T-helper 17 cell (primary cell): ENCODE measurements around the gene RCN1. TPM values are rescaled to one million over a fixed set of nuclear protein-coding genes. Genes with fewer than 3 reads are reported as not detected.
A peak's percentile ranks its signal among the peaks of the same experiment; 100 is the strongest.
"Not testable (repeated sequence)": the region's sequence is repeated elsewhere in the genome, so short reads cannot be mapped to it uniquely, and the experiment has no call there.

Experiments used
- ATAC-seq: fragments of 150-1000 bp; cut with Tn5 transposase; 2 replicates; pipeline ENCODE4 v1.10.0; 2021; ENCODE audit warnings: mild to moderate bottlenecking, moderate library complexity
- DNase-seq, 3 donors: peaks; one replicate each; pipeline versions ENCODE4 v3.0.0 to v3.0.0-alpha.2; 2020 to 2021
- H3K9me3 ChIP-seq: one replicate; pipeline ENCODE4 v1.7.0; 2013; ENCODE audit warnings: low read length, mild to moderate bottlenecking; ENCODE audit not compliant: control insufficient read depth, poor library complexity, severe bottlenecking
- H3K27ac Mint-ChIP-seq: one replicate; pipeline ENCODE4 v1.8.0; 2022; ENCODE audit warnings: mild to moderate bottlenecking, moderate library complexity, mixed read lengths
- H3K27me3 Mint-ChIP-seq: one replicate; pipeline ENCODE4 v1.8.0; 2022; ENCODE audit warnings: mixed read lengths
- H3K36me3 Mint-ChIP-seq: one replicate; pipeline ENCODE4 v1.8.0; 2022; ENCODE audit warnings: low read depth, mixed read lengths
- H3K4me1 Mint-ChIP-seq: one replicate; pipeline ENCODE4 v1.8.0; 2022; ENCODE audit warnings: mild to moderate bottlenecking, mixed read lengths
- H3K4me3 Mint-ChIP-seq: one replicate; pipeline ENCODE4 v1.8.0; 2022; ENCODE audit warnings: mild to moderate bottlenecking, moderate library complexity, mixed read lengths
- total RNA-seq, 4 donors: library from RNA in 2 of 4; stranded (reverse) in 2 of 4; gene quantifications; one replicate each; pipeline ENCODE4 v1.2.3 and lab custom pipeline; 2022 to 2026

The RCN1 gene
- total RNA-seq, 2 donors from 2014 or later: 10.7 to 13.2 TPM

DNA sequence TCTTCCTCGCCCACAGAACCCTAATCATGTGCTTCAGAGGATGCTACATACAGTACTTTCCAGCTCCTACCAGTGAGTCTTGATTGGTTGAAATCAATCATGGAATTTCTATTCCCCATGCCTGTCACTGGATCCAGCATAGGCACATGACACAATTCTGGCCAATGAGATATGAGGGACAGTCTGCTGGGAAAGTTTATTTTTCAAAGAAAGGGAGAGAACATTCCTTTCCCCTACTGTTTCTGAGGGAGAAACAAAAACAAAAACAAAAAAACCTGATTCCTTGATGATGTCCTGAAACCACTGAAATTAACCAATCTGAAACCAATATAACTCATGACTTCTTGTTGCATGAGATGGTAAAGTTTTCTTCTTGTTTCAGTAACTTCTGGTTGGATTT lies 3.3 kb upstream of the RCN1 start:
- no peak overlapping the region for H3K27ac Mint-ChIP-seq
- H3K4me1 Mint-ChIP-seq: peaks cover 13% of the 10 kb centered on the region
- no peak overlapping the region for H3K4me3 Mint-ChIP-seq
- H3K9me3 ChIP-seq: no peaks in the 10 kb centered on the region
- ATAC-seq (no peak), DNase-seq (no peak)
- H3K27me3 Mint-ChIP-seq: peaks cover 61% of the 10 kb centered on the region
- H3K36me3 Mint-ChIP-seq: peaks cover 2% of the 10 kb centered on the region

DNA sequence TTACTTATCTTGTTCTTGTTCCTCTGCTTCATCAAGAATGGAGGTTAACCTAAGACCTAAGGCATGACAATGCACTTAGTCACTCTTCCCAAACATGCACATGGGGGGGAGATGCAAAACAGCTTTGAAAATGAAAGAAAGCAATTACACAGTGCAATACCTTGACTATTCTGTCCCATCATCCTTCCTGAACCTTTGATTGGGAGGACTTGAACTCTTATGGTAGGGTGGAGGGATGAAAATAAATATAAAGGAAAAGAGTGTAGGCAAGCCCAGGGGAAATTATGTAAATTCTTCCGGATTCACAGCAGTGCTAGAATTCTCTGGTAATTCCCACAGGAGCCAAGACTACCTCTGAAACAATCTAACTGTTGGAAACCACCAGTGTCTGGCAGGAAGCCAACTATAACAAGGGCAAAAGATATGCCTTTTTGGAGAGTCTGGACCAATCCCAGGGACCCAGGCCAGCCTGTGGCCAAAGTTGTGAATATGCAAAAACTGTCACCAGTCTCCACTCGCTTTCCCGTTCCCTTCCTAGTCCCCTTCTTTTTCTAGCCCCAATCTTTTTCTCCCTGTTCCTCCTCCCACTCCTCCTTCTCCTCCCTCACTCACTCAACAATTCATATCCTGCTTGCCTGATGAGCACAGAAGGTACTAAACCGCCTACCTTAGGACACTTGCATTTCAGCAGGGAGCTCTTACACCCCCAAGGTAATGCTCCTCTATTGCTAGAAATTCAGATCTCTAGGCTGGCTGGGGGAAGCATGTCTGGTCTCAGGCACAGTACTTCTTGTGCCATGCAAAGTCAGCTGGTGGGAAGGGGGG lies 2.5 kb upstream of the RCN1 start:
- Mint-ChIP-seq H3K27ac (no peak overlapping the region), H3K36me3 (peaks cover 2% of the 10 kb centered on the region), H3K4me3 (no peak overlapping the region), H3K4me1 (peaks cover 16% of the 10 kb centered on the region), H3K27me3 (peaks cover 55% of the 10 kb centered on the region)
- DNase-seq (no peak), ATAC-seq (no peak)
- H3K9me3 ChIP-seq: no peaks in the 10 kb centered on the region

DNA sequence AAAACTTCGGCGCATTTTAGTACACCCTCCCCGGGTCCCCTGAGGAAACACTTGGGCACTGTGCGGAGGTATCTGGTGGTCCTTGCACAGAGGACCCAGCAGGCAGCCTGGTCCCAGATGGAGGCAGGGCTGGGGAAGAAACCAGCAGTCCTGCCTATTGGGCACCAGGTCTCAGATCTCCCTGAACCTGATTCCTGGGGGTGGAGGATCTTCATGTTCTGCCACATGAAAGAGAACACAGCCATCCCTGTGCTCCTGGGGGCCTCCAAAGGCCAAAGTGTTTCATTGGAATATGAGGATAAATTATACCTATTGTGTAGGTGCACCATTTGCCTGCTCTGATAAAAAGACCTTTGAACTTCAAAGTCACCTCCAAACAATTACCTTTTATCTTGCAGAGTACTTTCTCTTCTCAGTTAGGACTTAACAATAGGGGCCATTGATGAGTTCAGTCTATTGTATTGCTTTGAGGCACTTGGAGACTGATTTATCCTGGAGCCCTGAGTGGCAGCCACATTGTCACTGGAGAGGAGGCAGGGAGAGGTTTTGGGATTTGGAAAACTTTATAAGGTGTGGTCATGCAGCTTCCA lies 1.8 kb downstream of the RCN1 start:
- H3K9me3 ChIP-seq: no peaks in the 10 kb centered on the region
- peak overlapping the region; percentile 74 for H3K27ac Mint-ChIP-seq
- H3K4me3 Mint-ChIP-seq: peak overlapping the region; percentile 74
- ATAC-seq (no peak), DNase-seq (no peak)
- H3K36me3 Mint-ChIP-seq: peaks cover 5% of the 10 kb centered on the region
- peaks cover 28% of the 10 kb centered on the region for H3K4me1 Mint-ChIP-seq
- H3K27me3 Mint-ChIP-seq: peaks cover 15% of the 10 kb centered on the region

DNA sequence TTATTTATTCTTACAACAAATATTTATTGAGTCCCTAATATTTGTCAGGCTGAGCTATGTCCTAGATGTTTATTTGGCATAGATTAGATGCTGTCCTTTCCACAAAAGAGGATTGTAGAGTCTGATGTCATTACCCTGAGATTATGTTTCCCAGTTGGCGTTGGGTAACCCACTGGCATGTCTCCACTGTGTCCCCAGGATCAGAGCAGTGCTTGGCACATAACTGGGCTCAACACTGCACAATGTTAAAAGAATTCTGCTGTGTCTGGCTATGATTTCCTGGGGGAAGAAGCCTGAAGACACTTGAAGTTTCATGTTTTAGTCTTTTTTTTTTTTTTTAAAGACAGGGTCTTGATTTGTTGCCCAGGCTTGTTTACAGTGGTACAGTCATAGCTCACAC lies 4.0 kb downstream of the RCN1 start:
- H3K9me3 ChIP-seq: no peaks in the 10 kb centered on the region
- no peak for ATAC-seq
- Mint-ChIP-seq H3K27ac (no peak overlapping the region), H3K4me1 (peaks cover 19% of the 10 kb centered on the region), H3K27me3 (no peaks in the 10 kb centered on the region), H3K36me3 (peaks cover 12% of the 10 kb centered on the region), H3K4me3 (no peak overlapping the region)
- DNase-seq: no peak

DNA sequence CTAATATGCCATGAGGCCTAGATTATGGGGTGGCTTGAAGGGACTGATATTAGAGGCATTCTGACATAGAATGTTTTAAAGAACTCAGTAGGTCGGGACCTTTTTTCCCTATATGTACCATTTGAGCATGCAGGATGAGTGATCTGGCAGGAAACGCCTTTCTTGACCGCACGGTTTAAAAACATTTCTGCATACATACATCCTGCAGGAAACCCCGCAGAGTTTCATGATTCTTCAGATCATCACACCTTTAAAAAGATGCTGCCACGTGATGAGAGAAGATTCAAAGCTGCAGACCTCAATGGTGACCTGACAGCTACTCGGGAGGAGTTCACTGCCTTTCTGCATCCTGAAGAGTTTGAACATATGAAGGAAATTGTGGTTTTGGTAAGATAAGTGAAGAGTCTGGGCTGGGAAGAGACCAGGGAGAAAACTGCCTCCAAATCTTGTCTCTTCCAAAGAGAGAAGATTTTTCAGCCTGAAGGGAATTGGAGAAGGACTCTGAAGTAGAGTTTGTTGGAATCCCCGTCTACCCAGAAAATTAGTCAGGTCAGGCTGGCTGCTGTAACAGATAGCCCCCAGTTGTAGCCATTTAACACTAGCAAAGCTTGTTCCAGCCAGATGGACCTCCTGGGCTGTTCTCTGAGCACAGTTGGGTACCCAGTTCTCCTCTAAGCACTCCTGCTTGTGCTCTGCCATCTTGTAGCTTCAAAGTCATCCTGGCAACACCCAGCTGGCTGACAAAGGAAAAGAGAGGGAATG lies 7.4 kb downstream of the RCN1 start:
- Mint-ChIP-seq H3K4me3 (no peak overlapping the region), H3K36me3 (peaks cover 16% of the 10 kb centered on the region), H3K27ac (no peak overlapping the region), H3K4me1 (peaks cover 13% of the 10 kb centered on the region), H3K27me3 (no peaks in the 10 kb centered on the region)
- DNase-seq: no peak
- ATAC-seq: no peak
- H3K9me3 ChIP-seq: no peaks in the 10 kb centered on the region

DNA sequence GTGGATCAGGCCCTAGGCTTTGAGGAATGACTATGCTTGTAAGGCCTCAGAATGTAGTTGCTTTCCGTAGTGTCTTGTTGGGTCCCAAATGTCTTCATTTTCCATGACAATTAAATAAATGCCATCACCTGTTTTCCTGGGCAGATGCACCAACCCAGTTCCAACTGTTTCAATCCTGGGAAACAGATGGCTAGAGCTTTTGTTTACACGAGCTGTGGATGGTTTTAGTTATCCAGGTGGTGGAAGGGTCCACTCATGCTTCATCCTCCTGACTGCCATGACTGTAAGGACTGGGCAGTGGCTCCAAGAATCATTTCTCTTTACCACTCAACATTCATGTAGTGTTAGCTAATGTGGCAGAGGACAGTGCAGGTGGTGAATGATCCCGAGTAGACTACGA lies 8.6 kb downstream of the RCN1 start:
- H3K9me3 ChIP-seq: no peaks in the 10 kb centered on the region
- no peak for ATAC-seq
- H3K4me1 Mint-ChIP-seq: peaks cover 8% of the 10 kb centered on the region
- H3K36me3 Mint-ChIP-seq: peaks cover 17% of the 10 kb centered on the region
- no peak overlapping the region for H3K27ac Mint-ChIP-seq
- DNase-seq: no peak
- H3K27me3 Mint-ChIP-seq: no peaks in the 10 kb centered on the region
- no peak overlapping the region for H3K4me3 Mint-ChIP-seq

DNA sequence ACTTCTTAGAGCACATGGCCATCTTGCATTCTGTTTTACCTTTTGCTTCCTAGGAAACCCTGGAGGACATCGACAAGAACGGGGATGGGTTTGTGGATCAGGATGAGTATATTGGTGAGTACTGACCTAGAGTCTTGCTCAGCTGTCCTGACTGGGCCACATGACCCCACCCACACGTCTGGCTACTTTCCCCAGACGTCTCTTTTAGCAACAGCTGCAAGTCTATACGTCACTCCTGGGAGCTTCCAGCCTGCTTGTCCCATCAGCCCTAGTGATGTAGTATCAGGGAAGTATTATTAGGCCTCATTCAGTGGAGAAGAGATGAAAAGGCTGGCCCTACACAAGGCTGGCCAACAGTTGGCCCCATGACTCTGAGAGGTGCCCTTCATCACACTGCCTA lies 9.6 kb downstream of the RCN1 start:
- ATAC-seq (no peak), DNase-seq (no peak)
- H3K27me3 Mint-ChIP-seq: no peaks in the 10 kb centered on the region
- peaks cover 17% of the 10 kb centered on the region for H3K36me3 Mint-ChIP-seq
- H3K4me1 Mint-ChIP-seq: peaks cover 8% of the 10 kb centered on the region
- H3K27ac Mint-ChIP-seq: no peak overlapping the region
- no peak overlapping the region for H3K4me3 Mint-ChIP-seq
- no peaks in the 10 kb centered on the region for H3K9me3 ChIP-seq

DNA sequence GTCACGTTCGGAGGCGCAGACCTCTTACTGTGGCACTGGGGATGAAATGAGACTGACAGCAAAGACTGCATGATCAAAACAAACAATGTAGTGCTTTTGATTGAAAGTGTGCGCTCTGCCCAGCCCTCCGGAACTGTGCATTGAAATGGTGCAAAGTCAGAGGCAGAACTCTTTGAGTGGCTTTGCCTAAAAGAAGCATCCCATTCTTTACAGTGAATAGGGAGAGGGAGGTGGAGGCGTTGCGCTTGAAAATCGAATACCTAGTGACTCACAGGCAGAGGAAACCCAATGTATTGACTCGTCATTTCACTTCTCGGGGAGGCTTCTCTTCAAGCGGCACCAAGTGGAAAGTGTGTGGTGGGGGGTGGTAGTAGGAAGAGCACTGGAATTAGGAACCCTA lies 10.9 kb downstream of the RCN1 start:
- H3K9me3 ChIP-seq: no peaks in the 10 kb centered on the region
- Mint-ChIP-seq H3K36me3 (peaks cover 17% of the 10 kb centered on the region), H3K4me3 (no peak overlapping the region), H3K4me1 (peaks cover 8% of the 10 kb centered on the region), H3K27ac (no peak overlapping the region), H3K27me3 (no peaks in the 10 kb centered on the region)
- DNase-seq (no peak), ATAC-seq (no peak)

DNA sequence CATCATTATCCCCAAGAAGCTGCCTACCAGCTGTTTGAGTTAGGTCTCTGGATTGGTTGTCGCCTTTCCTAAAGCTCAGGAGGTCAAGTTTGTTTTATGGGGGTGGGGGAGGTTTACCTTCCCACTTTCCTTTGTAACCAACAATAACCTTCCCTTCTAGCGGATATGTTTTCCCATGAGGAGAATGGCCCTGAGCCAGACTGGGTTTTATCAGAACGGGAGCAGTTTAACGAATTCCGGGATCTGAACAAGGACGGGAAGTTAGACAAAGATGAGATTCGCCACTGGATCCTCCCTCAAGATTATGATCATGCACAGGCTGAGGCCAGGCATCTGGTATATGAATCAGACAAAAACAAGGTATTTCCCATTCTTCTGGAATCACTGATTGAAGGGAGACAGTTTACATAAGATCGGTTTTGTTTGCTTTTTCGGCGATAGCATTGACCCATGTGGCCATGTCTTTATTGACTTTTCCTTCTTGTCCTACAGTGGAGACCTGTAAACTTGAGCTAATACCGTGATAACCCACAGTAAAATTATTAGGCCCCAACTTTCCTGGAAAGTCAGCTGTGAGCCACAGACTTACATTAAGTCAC lies 12.3 kb downstream of the RCN1 start:
- H3K36me3 Mint-ChIP-seq: peaks cover 11% of the 10 kb centered on the region
- not testable (repeated sequence) for H3K4me1 Mint-ChIP-seq, H3K9me3 ChIP-seq, H3K27ac Mint-ChIP-seq, H3K4me3 Mint-ChIP-seq, H3K27me3 Mint-ChIP-seq, DNase-seq, ATAC-seq

DNA sequence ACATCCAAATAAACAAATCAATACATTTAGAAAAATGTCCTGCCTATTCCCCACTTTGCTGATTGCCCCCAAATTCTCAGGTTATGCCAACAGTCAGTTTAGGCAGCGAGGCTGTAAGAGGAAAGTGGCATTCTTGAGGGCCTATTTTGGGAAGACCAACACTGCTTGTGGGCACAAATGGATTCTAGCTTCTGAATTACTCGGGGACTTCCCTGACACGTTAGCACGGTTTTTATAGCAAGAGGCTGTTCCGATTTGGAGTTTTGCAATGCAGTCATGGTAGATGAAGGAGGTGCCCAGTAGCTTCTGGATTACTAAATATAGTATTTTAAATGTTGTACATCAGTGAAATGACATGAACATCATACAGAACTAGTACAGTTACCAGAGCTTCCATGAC lies 13.1 kb downstream of the RCN1 start:
- no peak for ATAC-seq
- Mint-ChIP-seq H3K4me1 (no peaks in the 10 kb centered on the region), H3K36me3 (peaks cover 9% of the 10 kb centered on the region), H3K27ac (no peak overlapping the region), H3K27me3 (peaks cover 2% of the 10 kb centered on the region), H3K4me3 (no peak overlapping the region)
- no peaks in the 10 kb centered on the region for H3K9me3 ChIP-seq
- DNase-seq: no peak

DNA sequence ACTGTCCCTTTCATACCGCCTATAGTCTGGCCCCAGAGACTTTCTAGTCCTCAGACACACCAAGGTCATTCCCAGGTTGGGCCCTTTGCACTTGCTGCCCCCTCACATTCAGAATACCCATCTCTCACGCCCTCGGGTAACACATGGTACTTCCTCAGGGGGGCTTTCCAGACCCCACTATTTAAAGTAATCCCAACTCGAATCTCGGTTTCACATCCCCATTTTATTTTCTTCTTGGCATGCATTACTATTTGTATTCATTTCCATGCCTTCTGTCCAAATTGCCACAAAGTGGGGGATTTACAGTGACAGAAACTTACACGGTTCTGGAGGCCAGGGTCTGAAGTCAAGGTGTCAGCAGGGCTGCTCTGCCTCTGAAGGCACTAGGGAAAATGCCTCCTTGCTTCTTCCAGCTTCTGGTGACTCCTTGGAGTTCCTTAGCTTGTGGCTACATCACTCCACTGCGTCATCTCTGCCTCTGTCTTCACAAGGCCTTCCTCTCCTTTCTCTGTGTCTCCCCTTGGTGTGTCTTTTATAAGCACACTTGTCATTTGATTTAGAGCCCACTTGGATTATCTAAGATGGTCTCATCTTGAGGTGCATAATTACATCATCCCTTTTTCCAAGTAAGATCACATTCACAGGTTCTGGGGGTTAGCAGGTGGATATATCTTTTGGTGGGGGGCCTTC lies 15.1 kb downstream of the RCN1 start:
- Mint-ChIP-seq H3K27me3 (peaks cover 7% of the 10 kb centered on the region), H3K4me1 (no peaks in the 10 kb centered on the region), H3K36me3 (peaks cover 2% of the 10 kb centered on the region), H3K27ac (no peak overlapping the region), H3K4me3 (no peak overlapping the region)
- ATAC-seq (no peak), DNase-seq (no peak)
- H3K9me3 ChIP-seq: no peaks in the 10 kb centered on the region

DNA sequence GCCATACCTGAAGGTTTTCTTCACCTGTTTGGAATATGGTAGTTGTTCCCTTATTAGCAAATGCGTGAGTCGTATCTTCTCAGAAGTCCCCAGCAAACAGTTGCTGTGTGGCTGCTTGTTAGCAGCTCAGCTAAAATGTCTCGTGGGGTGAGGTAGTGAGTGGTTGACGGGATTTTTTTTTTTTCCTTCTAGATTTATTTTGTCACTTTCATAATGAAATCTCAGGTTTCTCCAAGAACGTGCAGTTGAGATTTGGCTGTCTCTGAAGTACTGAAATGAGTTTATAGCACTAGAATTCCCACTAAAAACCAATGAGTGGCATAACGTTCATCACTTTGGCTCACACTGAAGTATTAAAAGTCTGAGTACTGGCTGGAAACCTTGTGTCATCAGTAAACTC lies 16.8 kb downstream of the RCN1 start:
- Mint-ChIP-seq H3K27me3 (peaks cover 8% of the 10 kb centered on the region), H3K36me3 (peaks cover 2% of the 10 kb centered on the region), H3K4me3 (no peak overlapping the region), H3K27ac (no peak overlapping the region), H3K4me1 (no peaks in the 10 kb centered on the region)
- ATAC-seq (no peak), DNase-seq (no peak)
- H3K9me3 ChIP-seq: no peaks in the 10 kb centered on the region

DNA sequence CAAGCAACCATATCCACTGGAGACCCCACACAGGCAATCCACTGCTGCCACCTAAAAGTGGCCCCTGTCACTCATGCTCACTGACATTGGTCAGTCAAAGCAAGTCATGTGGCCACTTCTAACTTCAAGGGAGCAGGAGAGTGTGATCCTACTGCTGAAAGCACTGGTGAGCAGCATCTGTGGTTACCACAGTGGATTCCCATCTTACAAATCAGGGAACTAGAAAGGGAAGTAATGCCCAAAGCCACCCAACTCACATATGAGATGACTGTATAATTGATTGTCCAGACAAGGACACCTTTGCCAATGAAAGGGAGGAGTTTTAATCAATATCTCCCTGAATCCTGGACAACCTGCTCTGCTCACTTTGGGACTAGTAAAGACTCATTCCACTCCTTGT lies 17.7 kb downstream of the RCN1 start:
- DNase-seq: no peak
- Mint-ChIP-seq H3K4me3 (no peak overlapping the region), H3K27ac (no peak overlapping the region), H3K4me1 (peaks cover under 1% of the 10 kb centered on the region), H3K36me3 (no peaks in the 10 kb centered on the region), H3K27me3 (peaks cover 17% of the 10 kb centered on the region)
- no peak for ATAC-seq
- no peaks in the 10 kb centered on the region for H3K9me3 ChIP-seq
